ENCODE results near the gene CTIF.

GRCh38 chr18:48539406-48540250, 797 bp downstream of the CTIF start:
- TF ChIP-seq POLR2A (IDR thresholded peaks at IDR 0.05) (no peak), CTCF (IDR thresholded peaks at IDR 0.05) (no peak)

Data from heart left ventricle (tissue), 13 donors.